GM12878 (cell line): ENCODE results near the gene PEX1. TPM values are rescaled to one million over a fixed set of nuclear protein-coding genes. Genes with fewer than 3 reads are reported as not detected.

Source experiments
- ATAC-seq: fragments of 200-7000 bp; cut with Tn5 transposase; 3 replicates; pipeline ENCODE4 v1.9.1; 2020; ENCODE audit warnings: mild to moderate bottlenecking, moderate library complexity
- BruUV-seq: library from RNA; stranded (reverse); fragments of 400-500 nt; replicated peaks from 2 replicates; lab custom pipeline; 2021; lab: Mats Ljungman, UMichigan
- CTCF ChIA-PET: fragments of 300-600 bp; sonication (Branson Sonifier 250); formaldehyde crosslinking; extraction: SDS; loops from one replicate; lab custom pipeline; 2021; ENCODE audit warnings: inconsistent platforms; lab: Yijun Ruan, JAX
- POLR2A ChIA-PET: fragments of 350-600 bp; formaldehyde crosslinking; extraction: SDS; loops from one replicate; lab custom pipeline; 2021; ENCODE audit warnings: inconsistent platforms; lab: Charles Lee
- RAD21 ChIA-PET: fragments of 300-600 bp; sonication (Branson Sonifier 250); formaldehyde crosslinking; loops from one replicate; lab custom pipeline; 2023; ENCODE audit warnings: antibody characterized with exemption; ENCODE audit not compliant: unreplicated experiment; lab: Charles Lee
- SMC1A ChIA-PET: fragments of 300-600 bp; sonication (Branson Sonifier 250); formaldehyde crosslinking; loops from one replicate; lab custom pipeline; 2023; ENCODE audit not compliant: unreplicated experiment, uncharacterized antibody; lab: Charles Lee
- DNase-seq: peaks from one replicate; pipeline ENCODE4 v3.0.0-alpha.2; 2011; ENCODE audit warnings: low read depth, low spot score
- FAIRE-seq: peaks from 3 replicates; lab custom pipeline; 2011; peaks lifted over from hg19 to GRCh38; lab: Jason Lieb, UNC
- H2AFZ ChIP-seq: 2 replicates; pipeline ENCODE4 v1.6.0; 2011; ENCODE audit warnings: low read depth, low read length, control low read depth; ENCODE audit not compliant: control insufficient read depth
- H3K27ac ChIP-seq: 2 replicates; pipeline ENCODE4 v1.5.1; 2011; ENCODE audit warnings: control low read depth; ENCODE audit not compliant: control insufficient read depth, insufficient read depth
- H3K27me3 ChIP-seq, 2 experiments: replicated peaks in 1 of 2; 2 replicates each; pipeline versions ENCODE4 v1.6.0 to v1.6.1; 2011; ENCODE audit warnings: low read length in 1 of 2; ENCODE audit not compliant: control insufficient read depth in 2 of 2, insufficient read depth in 2 of 2
- H3K36me3 ChIP-seq, 2 experiments: 2 replicates each; pipeline ENCODE4 v1.5.1; 2011; ENCODE audit warnings: low read length in 1 of 2; ENCODE audit not compliant: control insufficient read depth in 2 of 2, insufficient read depth in 2 of 2
- H3K4me1 ChIP-seq: 2 replicates; pipeline ENCODE4 v1.6.1; 2011; ENCODE audit warnings: mild to moderate bottlenecking, low read length, moderate library complexity, mixed read lengths; ENCODE audit not compliant: control insufficient read depth, insufficient read depth
- H3K4me2 ChIP-seq: 2 replicates; pipeline ENCODE4 v1.6.0; 2011; ENCODE audit warnings: control low read depth; ENCODE audit not compliant: control insufficient read depth, insufficient read depth
- H3K4me3 ChIP-seq: fragments of 200-600 bp; sonication (generic); 2 replicates; pipeline ENCODE4 v1.5.1; 2016
- H3K79me2 ChIP-seq: 2 replicates; pipeline ENCODE4 v1.6.0; 2011; ENCODE audit warnings: low read length; ENCODE audit not compliant: control insufficient read depth, insufficient read depth
- H3K9ac ChIP-seq: 2 replicates; pipeline ENCODE4 v1.8.0; 2011; ENCODE audit warnings: low read length, control low read depth, mixed read lengths; ENCODE audit not compliant: control insufficient read depth, insufficient read depth
- H3K9me3 ChIP-seq: replicated peaks from 3 replicates; pipeline ENCODE4 v1.5.1; 2011; ENCODE audit warnings: mild to moderate bottlenecking, low read length; ENCODE audit not compliant: control insufficient read depth, insufficient read depth
- H4K20me1 ChIP-seq: 2 replicates; pipeline ENCODE4 v1.6.0; 2011; ENCODE audit not compliant: control insufficient read depth, insufficient read depth
- ATF3 ChIP-seq: IDR thresholded peaks from 2 replicates; pipeline ENCODE4 v1.6.1; 2011; ENCODE audit warnings: low read depth, mild to moderate bottlenecking, low read length, moderate library complexity, borderline replicate concordance; ENCODE audit errors: extremely low read depth
- BACH1 ChIP-seq: fragments of 450-650 bp; IDR thresholded peaks from 2 replicates; pipeline ENCODE4 v1.6.1; 2017; ENCODE audit warnings: mild to moderate bottlenecking, borderline replicate concordance
- E2F4 ChIP-seq: IDR thresholded peaks from 2 replicates; pipeline ENCODE4 v1.6.1; 2012; ENCODE audit warnings: low read depth, low read length, improper control_type of control experiment
- HCFC1 ChIP-seq: fragments of 150-350 bp; IDR thresholded peaks from 2 replicates; pipeline ENCODE4 v1.6.1; 2014; ENCODE audit warnings: low read length
- HSF1 ChIP-seq: fragments of 150-350 bp; IDR thresholded peaks from 2 replicates; pipeline ENCODE4 v1.6.1; 2014; ENCODE audit warnings: mild to moderate bottlenecking, low read depth, low read length
- JUNB ChIP-seq: IDR thresholded peaks from 2 replicates; pipeline ENCODE4 v1.6.1; 2016; ENCODE audit warnings: antibody characterized with exemption, mild to moderate bottlenecking
- KAT2A ChIP-seq: conservative IDR thresholded peaks from 2 replicates; pipeline ENCODE4 v1.6.1; 2011; ENCODE audit warnings: low read depth, low read length; ENCODE audit not compliant: control insufficient read depth
- MAX ChIP-seq: IDR thresholded peaks from 2 replicates; pipeline ENCODE4 v1.6.1; 2012; ENCODE audit warnings: low read depth, low read length, improper control_type of control experiment
- MYC ChIP-seq: IDR thresholded peaks from 2 replicates; pipeline ENCODE4 v1.6.1; 2011; ENCODE audit warnings: mild to moderate bottlenecking, low read length, moderate library complexity, inconsistent platforms; ENCODE audit not compliant: insufficient read depth, insufficient replicate concordance, insufficient read length, severe bottlenecking
- NR2C2 ChIP-seq: IDR thresholded peaks from 2 replicates; pipeline ENCODE4 v1.6.1; 2011; ENCODE audit warnings: borderline replicate concordance, low read depth; ENCODE audit not compliant: control insufficient read depth, insufficient read length
- PBX3 ChIP-seq: IDR thresholded peaks from 2 replicates; pipeline ENCODE4 v1.6.1; 2011; ENCODE audit warnings: mild to moderate bottlenecking, low read depth, low read length, moderate library complexity; ENCODE audit not compliant: insufficient replicate concordance
- PKNOX1 ChIP-seq: fragments of 450-650 bp; IDR thresholded peaks from 2 replicates; pipeline ENCODE4 v1.6.1; 2016; ENCODE audit warnings: mild to moderate bottlenecking
- RB1 ChIP-seq: fragments of 450-650 bp; formaldehyde crosslinking; IDR thresholded peaks from 2 replicates; pipeline ENCODE4 v1.6.1; 2017; ENCODE audit warnings: mild to moderate bottlenecking, borderline replicate concordance
- SP1 ChIP-seq: IDR thresholded peaks from one replicate; pipeline ENCODE4 v1.6.1; 2011; ENCODE audit warnings: low read depth, low read length
- YY1 ChIP-seq: IDR thresholded peaks from 2 replicates; pipeline ENCODE4 v1.6.1; 2011; ENCODE audit warnings: low read depth, mild to moderate bottlenecking, low read length
- WGBS: methylation state at CpG from one replicate; pipeline ENCODE4 v1.1.6; 2016; ENCODE audit warnings: low lambda C conversion rate; ENCODE audit not compliant: insufficient replicate concordance, insufficient coverage; ENCODE audit errors: missing lambda C conversion rate; 5-methylcytosine and 5-hydroxymethylcytosine counted together
- in situ Hi-C: fragments of 300-500 bp; cut with MboI; formaldehyde crosslinking; loops from 9 replicates; pipeline ENCODE4 v1.14.3; 2018; ENCODE audit warnings: mixed read lengths
- intact Hi-C: fragments of 100-400 bp; cut with micrococcal nuclease; formaldehyde crosslinking; loops from one replicate; pipeline ENCODE4 v1.14.2; 2022; ENCODE audit not compliant: unreplicated experiment
- polyA plus RNA-seq, 11 experiments: library from polyadenylated mRNA; depleted of rRNA in 4 of 11; unstranded in 6 of 11; stranded (reverse) in 5 of 11; fragments of >200 nt; fragmentation: Nextera tagmentation in 4 of 11; fragmentation: Illumina TruSeq in 1 of 11; extraction: Ambion mirVana in 4 of 11; extraction: Trizol in 1 of 11; gene quantifications; 1 replicate in 1 of 11; 2 replicates in 10 of 11; pipeline versions ENCODE4 v1.2.1 to v1.2.3, GENCODE V29; 2011 to 2016; ENCODE audit warnings: inconsistent platforms in 2 of 11, missing spikeins in 2 of 11, low read depth in 1 of 11
- total RNA-seq, 4 experiments: library from RNA; depleted of rRNA in 3 of 4; stranded (reverse); fragments of >200 nt in 3 of 4; fragmentation: Illumina TruSeq in 1 of 4; extraction: Trizol in 1 of 4; gene quantifications; 2 replicates each; pipeline versions ENCODE4 v1.2.1 to v1.2.3, GENCODE V29; 2013 to 2021
- TF ChIP-seq, protein P1 (sequence below): fragments of 450-650 bp; IDR thresholded peaks from 2 replicates; pipeline ENCODE4 v1.6.1; 2018; ENCODE audit warnings: mild to moderate bottlenecking, low read depth, moderate library complexity; ENCODE audit not compliant: partially characterized antibody

PEX1 gene
- total and polyA plus RNA-seq, 10 of the 15 experiments (the other 5 are each of a cell fraction or from before 2014, with no cell fraction given) = 6.7 to 22.9 (median 15.4) TPM

DNA sequence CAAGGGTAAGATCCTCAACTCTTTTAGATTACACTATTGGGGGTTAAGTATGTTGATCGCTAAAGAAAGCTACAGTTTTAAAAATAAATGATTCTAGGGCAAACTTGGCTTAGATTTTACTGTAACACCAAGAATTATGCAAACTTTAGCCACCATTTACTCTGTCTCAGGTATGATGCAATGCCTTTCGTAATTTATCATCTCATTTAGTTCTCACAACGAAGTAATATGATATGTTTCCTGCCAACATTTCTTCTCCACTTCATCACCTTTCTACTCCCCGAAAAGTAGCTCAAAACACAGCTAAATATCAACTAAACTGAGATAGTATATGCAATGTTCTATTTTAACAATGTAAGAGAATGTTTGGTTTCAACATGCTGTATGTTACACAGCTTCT lies 40.8 kb upstream of the PEX1 start:
- RAD21 ChIA-PET = no interaction called here
- no peak overlapping the region for H3K4me2 ChIP-seq
- ATAC-seq (no peak), FAIRE-seq (no peak), DNase-seq (no peak)
- CTCF ChIA-PET = interaction anchor here (0.8 to 0.9 kb wide), 2 partner anchors 9 to 12 kb away, joined by 3 to 4 read pairs; no protein-coding TSS in a partner anchor
- H2AFZ ChIP-seq = no peak overlapping the region
- H3K27me3 ChIP-seq = no peaks in the 10 kb centered on the region
- in situ Hi-C loops (no loop called here), intact Hi-C loops (no loop called here)
- H3K79me2 ChIP-seq = no peaks in the 10 kb centered on the region
- no TSS peak for BruUV-seq
- H4K20me1 ChIP-seq = no peaks in the 10 kb centered on the region
- POLR2A ChIA-PET = interaction anchor here (0.7 to 1.2 kb wide), 2 partner anchors 8 to 1556 kb away, joined by 3 to 6 read pairs; no protein-coding TSS in a partner anchor
- H3K9ac ChIP-seq = no peak overlapping the region
- no peak overlapping the region for H3K4me3 ChIP-seq
- peaks cover 8 to 31% of the 10 kb centered on the region in 2 experiments for H3K36me3 ChIP-seq
- SMC1A ChIA-PET = no interaction called here
- H3K9me3 ChIP-seq = no peaks in the 10 kb centered on the region
- H3K4me1 ChIP-seq = no peaks in the 10 kb centered on the region
- 81% methylated on average over 4 of the region's 4 CpGs for WGBS
- H3K27ac ChIP-seq = no peak overlapping the region
- TF ChIP-seq BACH1 (no peak), JUNB (no peak), KAT2A (no peak), PKNOX1 (no peak), NR2C2 (no peak), MAX (no peak), MYC (no peak), HSF1 (no peak), ATF3 (no peak), PBX3 (no peak), HCFC1 (no peak), RB1 (no peak), SP1 (no peak), YY1 (no peak), E2F4 (no peak)
- TF ChIP-seq, protein P1, sequence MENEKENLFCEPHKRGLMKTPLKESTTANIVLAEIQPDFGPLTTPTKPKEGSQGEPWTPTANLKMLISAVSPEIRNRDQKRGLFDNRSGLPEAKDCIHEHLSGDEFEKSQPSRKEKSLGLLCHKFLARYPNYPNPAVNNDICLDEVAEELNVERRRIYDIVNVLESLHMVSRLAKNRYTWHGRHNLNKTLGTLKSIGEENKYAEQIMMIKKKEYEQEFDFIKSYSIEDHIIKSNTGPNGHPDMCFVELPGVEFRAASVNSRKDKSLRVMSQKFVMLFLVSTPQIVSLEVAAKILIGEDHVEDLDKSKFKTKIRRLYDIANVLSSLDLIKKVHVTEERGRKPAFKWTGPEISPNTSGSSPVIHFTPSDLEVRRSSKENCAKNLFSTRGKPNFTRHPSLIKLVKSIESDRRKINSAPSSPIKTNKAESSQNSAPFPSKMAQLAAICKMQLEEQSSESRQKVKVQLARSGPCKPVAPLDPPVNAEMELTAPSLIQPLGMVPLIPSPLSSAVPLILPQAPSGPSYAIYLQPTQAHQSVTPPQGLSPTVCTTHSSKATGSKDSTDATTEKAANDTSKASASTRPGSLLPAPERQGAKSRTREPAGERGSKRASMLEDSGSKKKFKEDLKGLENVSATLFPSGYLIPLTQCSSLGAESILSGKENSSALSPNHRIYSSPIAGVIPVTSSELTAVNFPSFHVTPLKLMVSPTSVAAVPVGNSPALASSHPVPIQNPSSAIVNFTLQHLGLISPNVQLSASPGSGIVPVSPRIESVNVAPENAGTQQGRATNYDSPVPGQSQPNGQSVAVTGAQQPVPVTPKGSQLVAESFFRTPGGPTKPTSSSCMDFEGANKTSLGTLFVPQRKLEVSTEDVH = no peak
